Tibial artery (tissue), 4 donors: Measurements from ENCODE around the gene PAK4.

Experiments
- DNase-seq, 2 donors: peaks; one replicate each; pipeline ENCODE4 v3.0.0-alpha.2; 2019
- H3K27ac ChIP-seq, 2 donors: fragments of 200-600 bp; sonication (generic) in 1 of 2; 1 replicate in 1 of 2; 2 replicates in 1 of 2; pipeline ENCODE4 v1.5.1; 2018 to 2019; ENCODE audit warnings: mild to moderate bottlenecking in 1 of 2
- H3K27me3 ChIP-seq, 2 donors: fragments of 200-600 bp; sonication (generic) in 1 of 2; one replicate each; pipeline versions ENCODE4 v1.5.1 to v1.6.0; 2016 to 2019
- H3K36me3 ChIP-seq, 3 donors: fragments of 200-600 bp; sonication (generic) in 2 of 3; one replicate each; pipeline ENCODE4 v1.5.1; 2016 to 2019; ENCODE audit warnings: mild to moderate bottlenecking in 2 of 3
- H3K4me1 ChIP-seq, 4 donors: fragments of 200-600 bp; sonication (generic) in 2 of 4; 1 replicate in 3 of 4; 2 replicates in 1 of 4; pipeline ENCODE4 v1.5.1; 2016 to 2019
- H3K4me3 ChIP-seq, 2 donors: fragments of 200-600 bp; sonication (generic) in 1 of 2; 1 replicate in 1 of 2; 2 replicates in 1 of 2; pipeline ENCODE4 v1.5.1; 2018 to 2019; ENCODE audit warnings: mild to moderate bottlenecking in 2 of 2
- H3K9me3 ChIP-seq, 3 donors: fragments of 200-600 bp; sonication (generic) in 1 of 3; one replicate each; pipeline ENCODE4 v1.5.1; 2016 to 2019
- CTCF ChIP-seq, 2 experiments: fragments of 200-600 bp in 1 of 2; fragments of 450-650 bp in 1 of 2; IDR thresholded peaks; one replicate each; pipeline ENCODE4 v1.5.1; 2017 to 2019; ENCODE audit warnings: antibody characterized with exemption in 2 of 2, mild to moderate bottlenecking in 1 of 2, moderate library complexity in 1 of 2
- intact Hi-C: fragments of 100-400 bp; cut with DNase I; formaldehyde crosslinking; loops from one replicate; pipeline ENCODE4 v1.15.0; 2023; ENCODE audit warnings: low total_unique reads

Gene PAK4

GRCh38 chr19:39165857-39166256 lies 40.3 kb downstream of the PAK4 start:
- DNase-seq: no peak
- no peaks in the 10 kb centered on the region for H3K27me3 ChIP-seq
- peaks cover 0 to 39% (median 4%) of the 10 kb centered on the region in 4 donors for H3K4me1 ChIP-seq
- peaks cover 0 to 22% (median 13%) of the 10 kb centered on the region in 3 donors for H3K36me3 ChIP-seq
- H3K4me3 ChIP-seq: no peak overlapping the region
- no peak overlapping the region for H3K27ac ChIP-seq
- no peak for TF ChIP-seq CTCF (IDR thresholded peaks at IDR 0.05)
- intact Hi-C loops: no loop called here
- H3K9me3 ChIP-seq: no peaks in the 10 kb centered on the region

GRCh38 chr19:39166571-39167391 lies 41.2 kb downstream of the PAK4 start:
- DNase-seq: peak in 1 of 2 donors; percentile 37
- Histone ChIP-seq H3K36me3 (peaks cover 0 to 31% (median 18%) of the 10 kb centered on the region in 3 donors), H3K27me3 (no peaks in the 10 kb centered on the region), H3K4me1 (peaks cover 0 to 30% (median 0%) of the 10 kb centered on the region in 4 donors), H3K27ac (no peak overlapping the region), H3K4me3 (no peak overlapping the region), H3K9me3 (no peaks in the 10 kb centered on the region)
- intact Hi-C loops: no loop called here
- TF ChIP-seq CTCF (IDR thresholded peaks at IDR 0.05): no peak

- intact Hi-C loops: no loop called here
- peaks cover 0 to 30% (median 0%) of the 10 kb centered on the region in 4 donors for H3K4me1 ChIP-seq
- no peak for DNase-seq
- no peaks in the 10 kb centered on the region for H3K27me3 ChIP-seq
- TF ChIP-seq CTCF (IDR thresholded peaks at IDR 0.05): no peak
- no peak overlapping the region for H3K27ac ChIP-seq
- no peak overlapping the region for H3K4me3 ChIP-seq
- peaks cover 0 to 40% (median 27%) of the 10 kb centered on the region in 3 donors for H3K36me3 ChIP-seq
- no peaks in the 10 kb centered on the region for H3K9me3 ChIP-seq
These were observed 42.1 kb downstream of the PAK4 start for GRCh38 chr19:39167461-39168257.

- no peak for DNase-seq
- no peak overlapping the region for H3K27ac ChIP-seq
These were observed 42.9 kb downstream of the PAK4 start for GRCh38 chr19:39168258-39169142.

More at GRCh38 chr19:39168258-39169142, 42.9 kb downstream of the PAK4 start:
- H3K4me3 ChIP-seq: no peak overlapping the region
- no peak for TF ChIP-seq CTCF (IDR thresholded peaks at IDR 0.05)
- no peaks in the 10 kb centered on the region for H3K9me3 ChIP-seq
- H3K36me3 ChIP-seq: peaks cover 0 to 48% (median 36%) of the 10 kb centered on the region in 3 donors
- intact Hi-C loops: no loop called here
- no peaks in the 10 kb centered on the region for H3K27me3 ChIP-seq
- H3K4me1 ChIP-seq: peaks cover 0 to 30% (median 0%) of the 10 kb centered on the region in 4 donors
